Measurements from ENCODE around the gene IPCEF1.

IPCEF1 gene

GRCh38 chr6:154289818-154290508 is 66.6 kb downstream of the IPCEF1 start:
- DNase-seq = no peak

- no peak for DNase-seq
These were observed 70.8 kb downstream of the IPCEF1 start for GRCh38 chr6:154285826-154286225.

- DNase-seq = no peak
These were observed 72.2 kb downstream of the IPCEF1 start for GRCh38 chr6:154284313-154284853.

DNA sequence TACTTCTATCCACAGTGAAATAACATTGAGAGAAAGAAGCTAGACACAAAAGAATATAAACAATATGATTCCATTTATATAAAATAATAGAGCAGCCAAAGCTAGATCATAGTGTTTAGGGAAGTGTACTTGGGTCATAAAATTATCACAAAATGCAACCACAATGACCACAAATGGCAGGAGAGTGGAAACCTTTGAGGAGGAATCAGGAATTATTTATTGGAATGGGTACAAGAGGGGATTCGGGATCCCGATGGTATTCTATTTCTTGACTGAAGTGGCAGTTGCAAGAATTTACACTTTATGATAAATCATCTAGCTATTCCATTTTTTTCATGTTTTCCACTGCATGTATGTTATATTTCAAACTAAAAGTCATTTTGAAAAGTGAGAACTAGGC is 76.1 kb downstream of the IPCEF1 start:
- DNase-seq = no peak

- no peak for DNase-seq
These were observed 79.0 kb downstream of the IPCEF1 start for GRCh38 chr6:154277629-154278017.

DNA sequence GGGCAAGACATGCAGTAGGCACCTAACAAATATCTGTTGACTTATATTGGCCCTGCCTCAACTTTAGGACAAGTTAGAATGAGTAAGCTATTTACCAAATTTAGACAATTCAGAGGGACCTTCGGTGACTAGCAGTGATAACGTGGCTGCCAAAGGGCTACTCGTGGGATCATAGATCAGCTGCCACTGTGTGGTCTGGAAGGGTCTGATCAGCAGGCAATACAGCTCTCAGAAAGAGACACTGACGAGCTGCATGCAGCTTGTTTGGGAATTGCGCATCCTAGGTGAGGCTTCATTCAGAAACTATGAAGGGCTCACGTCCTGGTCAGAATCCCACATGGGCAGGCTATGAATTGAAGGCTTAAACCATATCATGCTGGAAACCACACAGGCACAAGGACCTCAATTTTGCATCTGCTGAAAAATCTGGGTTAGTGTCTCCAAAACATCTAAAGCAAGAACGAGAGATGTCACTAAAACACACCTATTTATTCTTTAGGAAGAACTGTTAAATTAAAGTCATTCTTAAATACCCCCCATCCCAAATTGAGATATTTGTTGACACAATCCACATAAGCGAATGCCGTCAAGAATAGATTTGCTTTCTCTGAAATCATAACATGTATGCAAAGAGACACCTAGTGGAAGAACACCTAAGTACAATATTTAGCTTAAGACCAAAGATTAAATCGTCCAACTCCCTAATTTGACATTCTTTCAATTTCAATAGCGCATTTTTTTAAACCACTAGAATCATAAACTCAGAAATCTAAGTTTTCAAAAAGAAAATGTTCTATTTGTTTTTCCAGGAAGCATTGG is 79.6 kb downstream of the IPCEF1 start:
- no peak for DNase-seq

DNA sequence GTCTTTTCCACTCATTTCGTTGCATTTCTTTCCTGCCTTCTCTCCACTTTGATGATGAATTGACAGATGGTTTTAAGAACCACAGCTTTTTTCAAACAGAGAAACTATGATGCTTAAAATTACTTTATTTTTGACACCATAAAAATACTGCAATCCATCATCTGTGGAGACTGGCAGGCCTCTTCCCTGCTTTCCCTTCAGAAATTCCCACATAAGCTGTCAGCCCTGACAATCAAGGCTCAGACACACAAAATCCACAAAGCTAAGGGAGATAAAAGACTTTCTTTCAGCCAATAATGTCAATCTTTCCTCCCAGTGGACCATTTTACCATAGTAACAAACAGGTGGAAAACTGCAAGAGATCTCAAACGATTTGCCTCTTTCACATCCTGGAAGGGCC is 82.4 kb downstream of the IPCEF1 start:
- no peak for DNase-seq

DNA sequence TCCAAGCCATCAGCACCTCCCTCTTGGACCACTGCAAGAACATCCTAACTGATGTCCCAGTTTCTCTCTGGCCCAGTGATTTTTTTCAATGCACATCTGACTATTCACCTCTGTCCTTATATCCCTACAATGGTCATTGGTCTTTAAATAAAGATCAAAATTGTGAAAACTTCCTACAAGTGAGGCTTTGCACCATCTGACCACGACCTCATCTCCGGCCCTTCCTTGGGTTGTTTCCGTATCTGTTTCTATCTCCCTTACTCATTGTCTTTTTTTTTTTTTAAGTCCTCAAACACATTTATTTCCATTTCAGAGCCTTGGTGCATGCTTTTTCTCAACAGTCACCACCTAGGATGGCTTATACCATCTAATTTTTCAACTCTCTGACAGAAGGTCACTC is 88.1 kb downstream of the IPCEF1 start:
- DNase-seq = no peak

DNA sequence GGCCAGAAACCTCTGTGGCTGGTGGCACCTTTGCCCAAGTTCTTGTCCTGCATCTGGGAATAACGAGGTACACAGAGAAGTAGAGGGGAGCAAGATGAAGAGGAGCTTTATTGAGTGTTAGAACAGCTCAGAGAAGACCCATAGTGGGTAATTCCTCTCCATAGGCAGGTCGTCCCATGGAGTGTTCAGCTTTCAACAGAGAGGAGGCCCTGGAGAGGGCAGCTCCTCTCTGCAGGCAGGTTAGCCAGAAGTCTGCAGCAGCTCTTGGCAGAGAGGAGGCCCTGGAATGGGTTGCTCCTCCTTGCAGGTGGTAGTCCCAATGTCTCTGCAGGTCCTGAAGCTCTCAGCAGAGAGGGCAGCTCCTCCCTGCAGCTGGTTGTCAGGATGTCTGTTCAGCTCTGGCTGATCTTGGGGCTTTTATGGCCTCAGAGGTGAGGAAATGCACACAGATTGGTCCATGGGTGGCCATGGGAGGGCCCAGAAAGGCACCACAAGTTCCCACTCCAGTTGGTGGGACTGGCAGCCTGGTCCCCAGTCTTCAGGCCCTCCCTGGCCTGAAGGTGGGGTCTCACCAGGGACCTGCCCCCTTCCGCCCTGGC is 89.0 kb downstream of the IPCEF1 start:
- no peak for DNase-seq

- DNase-seq = no peak
These were observed 90.0 kb downstream of the IPCEF1 start for GRCh38 chr6:154266560-154267099.

DNA sequence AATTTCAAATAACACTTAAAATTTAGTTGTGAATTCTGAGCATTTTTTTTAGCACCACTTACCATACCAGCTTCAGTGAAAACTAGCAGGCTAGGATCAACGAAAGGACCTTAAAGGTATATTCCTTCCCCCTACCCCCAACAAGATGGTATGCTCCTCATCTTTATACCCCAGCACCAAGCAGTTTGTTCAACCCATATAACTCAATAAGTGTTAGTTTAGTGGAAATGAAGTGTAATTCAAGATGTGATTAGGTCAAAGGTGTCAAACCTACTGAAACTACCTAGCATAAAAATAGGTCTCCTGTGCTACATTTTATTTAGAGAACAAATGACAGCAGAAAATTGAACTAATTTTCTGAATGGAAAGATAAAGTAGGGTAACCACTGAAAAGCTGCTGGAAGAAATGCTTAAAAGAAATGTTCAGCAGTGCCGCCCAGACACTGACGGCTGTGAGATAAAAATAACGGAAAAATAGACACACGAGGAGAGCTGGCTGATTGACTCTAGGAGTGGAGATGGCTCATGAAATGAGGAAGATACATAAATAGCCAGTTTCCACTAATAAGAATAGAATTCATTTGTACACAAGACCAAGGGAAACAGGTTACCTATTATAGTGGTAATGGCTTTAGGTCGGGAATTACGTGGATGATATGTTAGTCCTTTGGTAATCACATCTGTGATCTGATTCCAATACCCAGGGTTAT is 94.8 kb downstream of the IPCEF1 start:
- no peak for DNase-seq

- DNase-seq = no peak
These were observed 98.4 kb downstream of the IPCEF1 start for GRCh38 chr6:154258064-154258757.

DNA sequence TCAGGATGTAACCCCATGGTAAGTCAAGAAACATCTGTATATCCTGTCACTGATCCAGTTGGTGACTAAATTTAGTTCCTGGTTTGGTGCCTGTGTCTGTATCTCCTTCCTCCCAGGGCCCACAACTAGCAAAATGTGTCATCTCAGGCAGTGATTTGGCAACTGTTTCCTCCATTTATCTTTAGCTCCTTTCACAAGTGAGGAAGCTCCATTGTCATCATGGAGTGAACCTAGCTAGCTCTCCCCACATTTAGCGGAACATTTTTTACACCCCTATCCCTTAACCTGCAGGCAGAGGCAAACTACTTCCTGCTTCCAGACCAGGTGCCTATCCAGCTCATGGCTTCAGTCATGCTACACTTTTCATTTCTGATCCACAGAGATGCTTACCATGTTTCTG is 99.5 kb downstream of the IPCEF1 start:
- no peak for DNase-seq

DNA sequence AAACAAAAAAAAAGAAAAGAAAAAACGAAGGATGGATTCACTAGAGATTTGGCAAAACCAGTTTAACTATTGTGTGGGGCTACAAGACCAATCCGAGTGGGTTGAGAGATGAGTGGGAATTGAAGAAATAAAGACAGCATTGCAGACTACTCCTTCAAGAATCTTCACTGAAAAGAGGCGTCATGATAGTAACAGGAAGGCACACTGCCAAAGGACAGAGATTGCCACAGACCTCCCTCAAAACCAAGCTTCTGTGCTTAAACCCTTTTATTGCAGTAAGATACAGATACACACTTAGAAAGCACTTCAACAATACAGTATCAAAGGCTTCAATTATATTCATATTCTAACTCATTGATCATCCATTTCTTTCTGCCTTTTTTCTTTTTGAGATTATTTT is 103.9 kb downstream of the IPCEF1 start:
- no peak for DNase-seq

DNA sequence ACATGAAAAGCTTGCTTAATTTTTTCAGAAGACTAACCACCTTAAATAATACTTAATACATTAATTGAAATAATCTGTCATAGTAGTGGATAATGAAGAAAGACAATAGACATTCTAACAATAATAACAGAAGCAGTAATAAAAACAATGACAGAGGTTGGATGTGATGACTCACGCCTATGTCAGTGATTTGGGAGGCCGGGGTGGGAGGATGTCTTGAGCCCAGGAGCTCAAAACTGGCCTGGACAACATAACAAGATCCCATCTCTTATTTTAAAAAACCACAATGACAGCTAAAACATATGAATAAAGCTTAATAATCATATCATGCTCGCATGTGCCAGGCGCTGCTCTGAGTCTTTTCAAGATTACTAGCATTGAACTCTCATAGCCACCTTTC is 105.5 kb downstream of the IPCEF1 start:
- no peak for DNase-seq

GRCh38 chr6:154249499-154250298 is 106.9 kb downstream of the IPCEF1 start:
- no peak for DNase-seq

- no peak for DNase-seq
These were observed 109.3 kb downstream of the IPCEF1 start for GRCh38 chr6:154247119-154247861.

- no peak for DNase-seq
These were observed 109.9 kb downstream of the IPCEF1 start for GRCh38 chr6:154246723-154247118.

- DNase-seq = no peak
These were observed 111.1 kb downstream of the IPCEF1 start for GRCh38 chr6:154245506-154245905.

Data from activated gamma-delta T cell treated with Interleukin-2 at 50 U/mL for 16 hours (primary cell).